Uterus (tissue), 2 donors: ENCODE data around the gene BMP4.
"Not testable (repeated sequence)": the region's sequence is repeated elsewhere in the genome, so short reads cannot be mapped to it uniquely, and the experiment has no call there.

ENCODE experiments used
- POLR2A ChIP-seq, 2 donors: fragments of 450-650 bp; IDR thresholded peaks; one replicate each; pipeline ENCODE4 v1.6.1; 2016; ENCODE audit warnings: antibody characterized with exemption in 2 of 2, mild to moderate bottlenecking in 1 of 2, moderate library complexity in 1 of 2
- TF ChIP-seq, protein P1 (sequence below), 4 experiments: fragments of 200-600 bp in 2 of 4; fragments of 450-650 bp in 2 of 4; sonication (generic) in 2 of 4; IDR thresholded peaks; one replicate each; pipeline ENCODE4 v1.5.1; 2016 to 2019; ENCODE audit warnings: antibody characterized with exemption in 4 of 4, mild to moderate bottlenecking in 2 of 4, moderate library complexity in 1 of 4

- TF ChIP-seq, protein P1, sequence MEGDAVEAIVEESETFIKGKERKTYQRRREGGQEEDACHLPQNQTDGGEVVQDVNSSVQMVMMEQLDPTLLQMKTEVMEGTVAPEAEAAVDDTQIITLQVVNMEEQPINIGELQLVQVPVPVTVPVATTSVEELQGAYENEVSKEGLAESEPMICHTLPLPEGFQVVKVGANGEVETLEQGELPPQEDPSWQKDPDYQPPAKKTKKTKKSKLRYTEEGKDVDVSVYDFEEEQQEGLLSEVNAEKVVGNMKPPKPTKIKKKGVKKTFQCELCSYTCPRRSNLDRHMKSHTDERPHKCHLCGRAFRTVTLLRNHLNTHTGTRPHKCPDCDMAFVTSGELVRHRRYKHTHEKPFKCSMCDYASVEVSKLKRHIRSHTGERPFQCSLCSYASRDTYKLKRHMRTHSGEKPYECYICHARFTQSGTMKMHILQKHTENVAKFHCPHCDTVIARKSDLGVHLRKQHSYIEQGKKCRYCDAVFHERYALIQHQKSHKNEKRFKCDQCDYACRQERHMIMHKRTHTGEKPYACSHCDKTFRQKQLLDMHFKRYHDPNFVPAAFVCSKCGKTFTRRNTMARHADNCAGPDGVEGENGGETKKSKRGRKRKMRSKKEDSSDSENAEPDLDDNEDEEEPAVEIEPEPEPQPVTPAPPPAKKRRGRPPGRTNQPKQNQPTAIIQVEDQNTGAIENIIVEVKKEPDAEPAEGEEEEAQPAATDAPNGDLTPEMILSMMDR (IDR thresholded peaks at IDR 0.05): not testable (repeated sequence)
- not testable (repeated sequence) for TF ChIP-seq POLR2A (IDR thresholded peaks at IDR 0.05)
Observed at GRCh38 chr14:53986718-53987117, 30.1 kb upstream of the BMP4 start.
